Activated T-helper 17 cell treated with anti-CD3 and anti-CD28 coated beads, Interleukin-2, amount 50 U/mL, for 72 hours (primary cell): ENCODE data around the gene MYH8. TPM values are rescaled to one million over a fixed set of nuclear protein-coding genes. Genes with fewer than 3 reads are reported as not detected.

Experiments
- ATAC-seq: fragments of 150-1000 bp; cut with Tn5 transposase; replicated peaks from 2 replicates; pipeline ENCODE4 v1.10.0; 2021; ENCODE audit warnings: mild to moderate bottlenecking, moderate library complexity
- H3K27ac Mint-ChIP-seq: one replicate; pipeline ENCODE4 v1.8.0; 2022; ENCODE audit warnings: mixed read lengths
- H3K27me3 Mint-ChIP-seq: one replicate; pipeline ENCODE4 v1.8.0; 2022; ENCODE audit warnings: mixed read lengths
- H3K36me3 Mint-ChIP-seq: one replicate; pipeline ENCODE4 v1.8.0; 2022; ENCODE audit warnings: low read depth, mild to moderate bottlenecking, mixed read lengths
- H3K4me1 Mint-ChIP-seq: one replicate; pipeline ENCODE4 v1.8.0; 2022; ENCODE audit warnings: mixed read lengths
- H3K4me3 Mint-ChIP-seq: one replicate; pipeline ENCODE4 v1.8.0; 2022; ENCODE audit warnings: mild to moderate bottlenecking, mixed read lengths
- H3K9me3 Mint-ChIP-seq: one replicate; pipeline ENCODE4 v1.8.0; 2022; ENCODE audit warnings: mixed read lengths
- total RNA-seq, 2 donors: library from RNA; stranded (reverse); gene quantifications; one replicate each; pipeline ENCODE4 v1.2.3, GENCODE V29; 2022

The MYH8 gene
- total RNA-seq, 2 donors from 2014 or later: not detected

GRCh38 chr17:10354651-10355050, 67.1 kb downstream of the MYH8 start:
- Mint-ChIP-seq H3K27ac (no peak overlapping the region), H3K9me3 (no peaks in the 10 kb centered on the region), H3K27me3 (peaks cover 4% of the 10 kb centered on the region), H3K36me3 (no peaks in the 10 kb centered on the region), H3K4me3 (no peak overlapping the region), H3K4me1 (no peaks in the 10 kb centered on the region)
- ATAC-seq: no peak

- Mint-ChIP-seq H3K4me3 (no peak overlapping the region), H3K36me3 (no peaks in the 10 kb centered on the region), H3K4me1 (no peaks in the 10 kb centered on the region), H3K27ac (no peak overlapping the region), H3K27me3 (no peaks in the 10 kb centered on the region), H3K9me3 (no peaks in the 10 kb centered on the region)
- ATAC-seq: no peak
Observed at GRCh38 chr17:10352893-10353292, 68.9 kb downstream of the MYH8 start.

GRCh38 chr17:10349403-10349802, 72.3 kb downstream of the MYH8 start:
- no peak overlapping the region for H3K27ac Mint-ChIP-seq
- no peaks in the 10 kb centered on the region for H3K36me3 Mint-ChIP-seq
- H3K4me3 Mint-ChIP-seq: no peak overlapping the region
- H3K4me1 Mint-ChIP-seq: no peaks in the 10 kb centered on the region
- ATAC-seq: no peak
- no peaks in the 10 kb centered on the region for H3K27me3 Mint-ChIP-seq
- no peaks in the 10 kb centered on the region for H3K9me3 Mint-ChIP-seq

GRCh38 chr17:10344816-10345215, 76.9 kb downstream of the MYH8 start:
- H3K27me3 Mint-ChIP-seq: no peaks in the 10 kb centered on the region
- no peak overlapping the region for H3K4me3 Mint-ChIP-seq
- H3K4me1 Mint-ChIP-seq: no peaks in the 10 kb centered on the region
- ATAC-seq: no peak
- no peaks in the 10 kb centered on the region for H3K9me3 Mint-ChIP-seq
- no peaks in the 10 kb centered on the region for H3K36me3 Mint-ChIP-seq
- H3K27ac Mint-ChIP-seq: no peak overlapping the region

Other genes with a start within 250 kb of the MYH8 start
- gene GAS7, start 223.3 kb downstream of the MYH8 start, total RNA-seq: under 1 TPM; 0.42 to 0.43 TPM
- gene MYH13, start 48.9 kb downstream of the MYH8 start, total RNA-seq: not detected
- not detected for gene MYH4, start 47.6 kb upstream of the MYH8 start, total RNA-seq
- gene MYH1, start 96.6 kb upstream of the MYH8 start, total RNA-seq: not detected
- not detected for gene MYH2, start 127.7 kb upstream of the MYH8 start, total RNA-seq
- 1 to 10 TPM; 1.6 to 3.0 TPM for gene MYH3, start 235.4 kb upstream of the MYH8 start, total RNA-seq